HepG2 (cell line): Measurements from ENCODE around the gene VDAC1. TPM values are rescaled to one million over a fixed set of nuclear protein-coding genes. Genes with fewer than 3 reads are reported as not detected.
A peak's percentile ranks its signal among the peaks of the same experiment; 100 is the strongest.

ENCODE experiments used
- CAMTA2 ChIP-seq: sonication (generic); formaldehyde crosslinking; IDR thresholded peaks from 2 replicates; pipeline ENCODE4 v1.4.0; 2020; ENCODE audit warnings: mild to moderate bottlenecking, missing genetic modification reagents, borderline replicate concordance
- DPF2 ChIP-seq: sonication (generic); formaldehyde crosslinking; IDR thresholded peaks from 2 replicates; pipeline ENCODE4 v1.4.0; 2020; ENCODE audit warnings: mild to moderate bottlenecking, low read depth, missing genetic modification reagents, borderline replicate concordance
- EP300 ChIP-seq, 3 experiments: sonication (generic) in 1 of 3; formaldehyde crosslinking in 1 of 3; IDR thresholded peaks; 2 replicates each; pipeline versions ENCODE4 v1.5.1 to v1.6.1; 2011 to 2020; ENCODE audit warnings: low read depth in 2 of 3, low read length in 2 of 3, borderline replicate concordance in 1 of 3, improper control_type of control experiment in 1 of 3, mild to moderate bottlenecking in 1 of 3, missing genetic modification reagents in 1 of 3, moderate library complexity in 1 of 3
- FOSL1 ChIP-seq: sonication (generic); formaldehyde crosslinking; IDR thresholded peaks from 2 replicates; pipeline ENCODE4 v1.9.0; 2021; ENCODE audit warnings: missing genetic modification reagents, borderline replicate concordance
- GABPA ChIP-seq, 2 experiments: IDR thresholded peaks; 2 replicates each; pipeline ENCODE4 v1.6.1; 2011 to 2016; ENCODE audit warnings: low read depth in 2 of 2, low read length in 1 of 2, missing biosample characterization in 1 of 2, missing genetic modification characterization in 1 of 2
- KDM4B ChIP-seq: sonication (generic); formaldehyde crosslinking; IDR thresholded peaks from 2 replicates; pipeline ENCODE4 v1.4.0; 2020; ENCODE audit warnings: missing genetic modification reagents
- MBNL3 ChIP-seq: fragments of 250-450 bp; sonication (Bioruptor Pico); conservative IDR thresholded peaks from 2 replicates; pipeline ENCODE4 v1.8.0; 2022; ENCODE audit warnings: mild to moderate bottlenecking, inconsistent platforms
- MTA1 ChIP-seq: sonication (generic); formaldehyde crosslinking; IDR thresholded peaks from 2 replicates; pipeline ENCODE4 v1.4.0; 2020; ENCODE audit warnings: missing genetic modification reagents, mild to moderate bottlenecking, borderline replicate concordance
- MTF1 ChIP-seq: sonication (generic); formaldehyde crosslinking; IDR thresholded peaks from 2 replicates; pipeline ENCODE4 v1.5.0; 2020; ENCODE audit warnings: missing genetic modification reagents
- NR2F1 ChIP-seq, 2 experiments: fragments of 450-650 bp in 1 of 2; formaldehyde crosslinking in 1 of 2; IDR thresholded peaks; 2 replicates each; pipeline versions ENCODE4 v1.5.0 to v1.6.1; 2016 to 2020; ENCODE audit warnings: mild to moderate bottlenecking in 1 of 2, missing compliant biosample characterization in 1 of 2, missing genetic modification reagents in 1 of 2, moderate library complexity in 1 of 2
- PITX1 ChIP-seq: sonication (generic); formaldehyde crosslinking; IDR thresholded peaks from 2 replicates; pipeline ENCODE4 v1.5.1; 2020; ENCODE audit warnings: mild to moderate bottlenecking, missing genetic modification reagents
- PLSCR1 ChIP-seq: sonication (generic); formaldehyde crosslinking; IDR thresholded peaks from 2 replicates; pipeline ENCODE4 v1.5.0; 2020; ENCODE audit warnings: missing genetic modification reagents, mild to moderate bottlenecking, borderline replicate concordance
- RARA ChIP-seq: IDR thresholded peaks from 2 replicates; pipeline ENCODE4 v1.6.1; 2016; ENCODE audit warnings: missing genetic modification reagents, missing compliant biosample characterization
- SNAI1 ChIP-seq: sonication (generic); formaldehyde crosslinking; IDR thresholded peaks from 2 replicates; pipeline ENCODE4 v1.5.0; 2020; ENCODE audit warnings: mild to moderate bottlenecking, missing genetic modification reagents, borderline replicate concordance
- SOX13 ChIP-seq, 3 experiments: fragments of 450-650 bp in 1 of 3; sonication (generic) in 1 of 3; formaldehyde crosslinking in 1 of 3; IDR thresholded peaks in 2 of 3; conservative IDR thresholded peaks in 1 of 3; 2 replicates each; pipeline versions ENCODE4 v1.5.0 to v1.6.1; 2016 to 2020; ENCODE audit warnings: antibody characterized with exemption in 1 of 3, mild to moderate bottlenecking in 1 of 3, missing compliant biosample characterization in 1 of 3, missing genetic modification reagents in 1 of 3, moderate library complexity in 1 of 3
- SRY ChIP-seq: sonication (generic); formaldehyde crosslinking; IDR thresholded peaks from 2 replicates; pipeline ENCODE4 v1.8.0; 2022; ENCODE audit warnings: mild to moderate bottlenecking, missing genetic modification reagents
- YEATS2 ChIP-seq: sonication (generic); formaldehyde crosslinking; IDR thresholded peaks from 2 replicates; pipeline ENCODE4 v1.4.0; 2020; ENCODE audit warnings: missing genetic modification reagents, borderline replicate concordance
- ZNF512 ChIP-seq: sonication (generic); formaldehyde crosslinking; IDR thresholded peaks from 2 replicates; pipeline ENCODE4 v1.4.0; 2020; ENCODE audit warnings: mild to moderate bottlenecking, missing genetic modification reagents
- ZNF687 ChIP-seq: sonication (generic); formaldehyde crosslinking; IDR thresholded peaks from 2 replicates; pipeline ENCODE4 v1.5.1; 2020; ENCODE audit warnings: mild to moderate bottlenecking, missing genetic modification reagents, moderate library complexity
- ZNF709 ChIP-seq: sonication (generic); formaldehyde crosslinking; IDR thresholded peaks from 2 replicates; pipeline ENCODE4 v1.5.0; 2020; ENCODE audit warnings: mild to moderate bottlenecking, missing genetic modification reagents
- ZNF816 ChIP-seq: sonication (generic); formaldehyde crosslinking; IDR thresholded peaks from 2 replicates; pipeline ENCODE4 v1.8.0; 2022; ENCODE audit warnings: missing genetic modification reagents, mild to moderate bottlenecking, borderline replicate concordance
- polyA plus RNA-seq, 8 experiments: library from polyadenylated mRNA; depleted of rRNA in 3 of 8; stranded (reverse) in 7 of 8; unstranded in 1 of 8; fragments of >200 nt; fragmentation: Illumina TruSeq in 4 of 8; extraction: Trizol in 4 of 8; gene quantifications; 2 replicates each; pipeline versions ENCODE4 v1.2.1 to v1.2.3, GENCODE V29; 2011 to 2016; ENCODE audit warnings: low read depth in 4 of 8, missing spikeins in 1 of 8, mixed read lengths in 1 of 8; ENCODE audit not compliant: insufficient read depth in 1 of 8
- total RNA-seq, 5 experiments: library from RNA; depleted of rRNA; stranded (reverse); fragments of >200 nt; fragmentation: Illumina TruSeq; extraction: Trizol; gene quantifications; 2 replicates each; pipeline ENCODE4 v1.2.3, GENCODE V29; 2016; ENCODE audit warnings: low read depth in 1 of 5

The VDAC1 gene
- total and polyA plus RNA-seq, 2 of the 13 experiments (the other 11 are each of a cell fraction or from before 2014, with no cell fraction given): 112 to 380 TPM

- TF ChIP-seq SNAI1 (CRISPR knock-in tag) (no peak; the same call in 1 of the 2 replicates), PLSCR1 (no peak), MTA1 (CRISPR knock-in tag) (no peak), CAMTA2 (CRISPR knock-in tag) (no peak; the same call in 1 of the 2 replicates), ZNF512 (no peak), EP300 (IDR thresholded peaks at IDR 0.05; ENCODE audit: low read depth in 2 of 2, low read length in 2 of 2) (no peak; a peak in 1 of 4 replicates), EP300 (CRISPR knock-in tag; IDR thresholded peaks at IDR 0.05; ENCODE audit: borderline replicate concordance) (no peak), ZNF687 (CRISPR knock-in tag) (peak; percentile 69), ZNF709 (CRISPR knock-in tag) (peak; percentile 78), MBNL3 (no peak), PITX1 (CRISPR knock-in tag) (peak; percentile 58; the same call in 1 of the 2 replicates), SOX13 (IDR thresholded peaks at IDR 0.05) (no peak), SOX13 (CRISPR knock-in tag; conservative IDR thresholded peaks at IDR 0.05 in 1 of 2, IDR thresholded peaks at IDR 0.05 in 1 of 2) (no peak), GABPA (IDR thresholded peaks at IDR 0.05; ENCODE audit: low read depth, low read length) (no peak), GABPA (CRISPR knock-in tag; IDR thresholded peaks at IDR 0.05; ENCODE audit: low read depth) (no peak), YEATS2 (CRISPR knock-in tag) (peak; percentile 75; the same call in 1 of the 2 replicates), MTF1 (CRISPR knock-in tag) (peak; percentile 9; the same call in 1 of the 2 replicates), FOSL1 (CRISPR knock-in tag) (no peak), RARA (peak; percentile 40; the same call in 1 of the 2 replicates), ZNF816 (CRISPR knock-in tag) (no peak), SRY (CRISPR knock-in tag) (peak; percentile 84; the same call in 1 of the 2 replicates), DPF2 (CRISPR knock-in tag) (no peak), KDM4B (no peak), NR2F1 (CRISPR knock-in tag; IDR thresholded peaks at IDR 0.05) (no peak)
These were observed at the start of gene VDAC1 (continued) for GRCh38 chr5:134004626-134005416.
